SJCRH30 (cell line): ENCODE data around the gene DAZAP1. TPM values are rescaled to one million over a fixed set of nuclear protein-coding genes. Genes with fewer than 3 reads are reported as not detected.
A peak's percentile ranks its signal among the peaks of the same experiment; 100 is the strongest.

Experiments used
- DNase-seq, 2 experiments: peaks; one replicate each; pipeline ENCODE4 v3.0.0-alpha.2; 2015 to 2020
- H3K27ac ChIP-seq: fragments of 250-450 bp; sonication (Bioruptor Pico); 2 replicates; pipeline ENCODE4 v1.5.1; 2020; ENCODE audit warnings: mild to moderate bottlenecking, moderate library complexity
- H3K27me3 ChIP-seq: fragments of 250-450 bp; sonication (Bioruptor Pico); 2 replicates; pipeline ENCODE4 v1.5.1; 2020; ENCODE audit warnings: mild to moderate bottlenecking, moderate library complexity
- H3K36me3 ChIP-seq: fragments of 250-450 bp; sonication (Bioruptor Pico); 2 replicates; pipeline ENCODE4 v1.5.1; 2020; ENCODE audit warnings: mild to moderate bottlenecking, moderate library complexity
- H3K4me1 ChIP-seq: fragments of 250-450 bp; sonication (Bioruptor Pico); 2 replicates; pipeline ENCODE4 v1.5.1; 2020; ENCODE audit warnings: mild to moderate bottlenecking, moderate library complexity
- H3K4me3 ChIP-seq: fragments of 250-450 bp; sonication (Bioruptor Pico); 2 replicates; pipeline ENCODE4 v1.5.1; 2020; ENCODE audit warnings: mild to moderate bottlenecking, moderate library complexity
- H3K9me3 ChIP-seq: fragments of 250-450 bp; sonication (Bioruptor Pico); replicated peaks from 2 replicates; pipeline ENCODE4 v1.5.1; 2020; ENCODE audit warnings: mild to moderate bottlenecking, moderate library complexity
- total RNA-seq: library from RNA; depleted of rRNA; stranded (reverse); fragments of >200 nt; shearing (Covaris generic); gene quantifications from 2 replicates; pipeline ENCODE4 v1.2.3, GENCODE V29; 2014; rRNA removed

The DAZAP1 gene
- 132 and 138 TPM in 2 replicates for total RNA-seq

DNA sequence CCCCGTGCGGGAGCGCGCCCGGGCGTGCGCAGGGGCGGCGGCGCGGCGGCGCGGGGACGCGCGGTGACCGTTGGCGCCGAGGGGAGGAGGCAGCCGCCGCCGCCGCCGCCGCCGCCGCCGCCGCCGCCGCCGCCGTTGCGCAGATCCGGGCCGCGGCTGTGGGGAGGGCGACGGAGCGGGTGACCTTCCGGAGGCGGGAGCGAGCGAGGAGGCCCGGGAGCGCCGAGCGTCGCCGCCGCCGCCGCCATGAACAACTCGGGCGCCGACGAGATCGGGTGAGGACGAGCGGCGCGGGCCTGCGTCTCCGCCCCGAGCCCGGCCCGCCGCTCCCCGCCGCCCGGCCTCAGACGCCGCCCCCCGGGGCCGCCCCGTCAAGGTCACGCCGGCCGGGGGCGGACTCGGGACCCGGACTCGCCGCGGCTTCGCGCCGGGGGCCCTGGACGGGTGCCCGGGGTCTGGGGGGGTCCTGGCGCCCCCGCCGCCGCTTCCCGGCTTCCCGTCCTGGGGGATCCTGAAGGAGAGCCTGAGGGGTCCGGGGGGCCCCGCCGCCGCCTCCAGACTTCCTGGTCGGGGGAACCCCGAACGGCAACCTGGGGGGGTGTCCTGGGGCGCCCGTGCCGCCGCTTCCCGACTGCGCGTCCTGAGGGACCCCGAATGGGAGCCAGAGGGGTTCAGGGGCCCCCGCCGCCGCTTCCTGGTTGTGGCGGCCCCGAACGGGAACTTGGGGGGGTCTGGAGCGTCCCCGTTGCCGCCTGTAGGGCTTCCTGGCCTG is at the start of gene DAZAP1:
DAZAP1 (plus strand) TSS at position 59 of the 772 bp plus-strand sequence; CDS start at position 247, 188 bp downstream.
- no peaks in the 10 kb centered on the region for H3K27me3 ChIP-seq
- H3K27ac ChIP-seq: peak within 1 kb of the TSS; percentile 89
- DNase-seq: no peak
- peaks cover 6% of the 10 kb centered on the region; the same call in 1 of the 2 replicates for H3K4me1 ChIP-seq
- no peaks in the 10 kb centered on the region for H3K9me3 ChIP-seq
- peak within 1 kb of the TSS; percentile 99 for H3K4me3 ChIP-seq
- peaks cover 16% of the 10 kb centered on the region for H3K36me3 ChIP-seq

DNA sequence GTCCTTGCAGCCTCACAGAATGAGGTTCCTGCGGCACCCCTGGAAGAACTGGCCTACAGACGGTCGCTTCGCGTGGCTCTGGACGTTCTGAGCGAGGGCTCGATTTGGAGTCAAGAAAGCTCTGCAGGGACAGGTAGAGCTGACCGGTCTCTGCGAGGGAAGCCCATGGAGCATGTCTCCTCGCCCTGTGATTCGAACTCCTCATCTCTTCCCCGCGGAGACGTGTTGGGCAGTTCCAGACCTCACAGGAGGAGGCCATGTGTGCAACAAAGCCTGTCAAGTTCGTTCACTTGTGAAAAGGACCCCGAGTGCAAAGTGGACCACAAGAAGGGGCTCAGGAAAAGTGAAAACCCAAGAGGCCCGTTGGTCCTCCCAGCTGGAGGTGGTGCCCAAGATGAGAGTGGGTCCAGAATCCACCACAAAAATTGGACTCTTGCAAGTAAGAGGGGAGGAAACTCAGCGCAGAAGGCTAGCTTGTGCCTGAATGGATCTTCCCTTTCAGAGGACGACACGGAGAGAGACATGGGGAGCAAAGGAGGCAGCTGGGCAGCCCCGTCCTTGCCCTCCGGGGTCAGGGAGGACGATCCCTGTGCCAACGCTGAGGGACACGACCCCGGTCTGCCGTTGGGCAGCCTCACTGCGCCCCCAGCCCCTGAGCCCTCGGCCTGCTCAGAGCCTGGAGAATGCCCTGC is 47.1 kb upstream of the DAZAP1 start:
- peaks cover 25% of the 10 kb centered on the region for H3K4me1 ChIP-seq
- H3K4me3 ChIP-seq: peak overlapping the region; percentile 58
- H3K27me3 ChIP-seq: no peaks in the 10 kb centered on the region
- no peaks in the 10 kb centered on the region for H3K9me3 ChIP-seq
- H3K27ac ChIP-seq: peak overlapping the region; percentile 89
- peaks cover 24% of the 10 kb centered on the region for H3K36me3 ChIP-seq
- no peak for DNase-seq

DNA sequence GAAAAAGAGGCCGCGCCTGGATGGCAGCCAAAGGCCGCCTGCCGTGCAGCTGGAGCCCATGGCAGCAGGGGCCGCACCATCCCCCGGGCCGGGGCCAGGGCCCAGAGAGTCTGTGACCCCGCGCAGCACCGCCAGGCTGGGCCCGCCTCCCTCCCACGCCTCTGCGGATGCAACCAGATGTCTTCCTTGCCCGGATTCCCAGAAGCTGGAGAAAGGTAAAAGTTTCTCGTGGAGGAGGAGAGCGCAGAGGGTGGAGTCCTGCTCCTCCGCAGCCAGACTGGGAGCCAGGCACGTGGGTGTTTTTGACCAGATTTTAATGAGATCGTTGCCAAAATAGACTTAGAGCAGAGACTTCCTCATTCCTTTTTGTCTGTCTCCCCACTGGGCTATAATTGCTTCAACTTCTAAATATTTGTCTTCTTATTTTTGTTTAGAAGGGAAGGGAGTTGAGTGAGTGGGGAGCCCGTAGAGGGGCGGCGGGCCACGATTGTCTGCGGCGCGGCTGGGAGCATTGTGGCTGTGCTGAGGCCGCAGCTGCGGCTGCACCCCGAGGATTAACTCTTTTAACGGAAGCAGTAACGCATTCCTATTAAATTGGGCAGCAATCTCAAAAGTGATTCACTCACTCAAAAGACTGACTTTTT is 46.4 kb upstream of the DAZAP1 start:
- Histone ChIP-seq H3K27ac (peak overlapping the region; percentile 89), H3K9me3 (no peaks in the 10 kb centered on the region), H3K27me3 (no peaks in the 10 kb centered on the region), H3K36me3 (peaks cover 31% of the 10 kb centered on the region), H3K4me1 (peaks cover 25% of the 10 kb centered on the region), H3K4me3 (peak overlapping the region; percentile 58)
- peak; percentile 84 to 86 for DNase-seq

DNA sequence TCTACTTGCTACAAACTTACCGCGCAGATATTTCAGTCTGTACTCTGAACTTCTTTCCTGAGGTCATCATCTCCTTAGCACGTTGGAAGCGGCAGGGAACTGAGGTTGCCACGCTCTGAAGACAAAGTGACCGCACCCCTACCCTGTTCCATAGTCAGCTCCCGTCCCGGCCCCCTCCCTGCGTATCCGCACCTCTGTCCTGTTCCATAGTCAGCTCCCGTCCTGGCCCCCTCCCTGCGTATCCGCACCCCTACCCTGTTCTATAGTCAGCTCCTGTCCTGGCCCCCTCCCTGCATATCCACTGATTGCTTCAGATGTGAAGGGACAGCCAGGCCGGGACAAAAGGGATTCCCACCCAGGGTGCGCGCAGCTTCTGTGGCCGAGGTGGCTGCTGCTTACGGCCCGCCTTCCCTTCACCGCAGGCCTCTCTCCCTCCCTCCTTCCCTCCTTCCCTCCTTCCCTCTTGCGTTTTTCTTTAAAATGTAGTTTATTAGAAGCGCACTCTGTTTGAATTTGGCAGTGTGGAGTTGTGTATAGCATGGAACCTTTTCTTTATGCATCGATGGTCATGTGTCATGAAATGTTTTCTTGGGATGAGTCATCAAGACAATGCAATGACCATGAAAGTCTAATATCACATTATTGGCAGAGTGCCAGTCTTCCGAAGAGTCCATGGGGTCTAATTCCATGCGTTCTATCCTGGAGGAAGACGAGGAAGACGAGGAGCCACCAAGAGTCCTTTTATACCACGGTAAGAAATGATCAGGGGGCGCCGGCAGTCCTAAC is 45.6 kb upstream of the DAZAP1 start:
- peaks cover 37% of the 10 kb centered on the region for H3K36me3 ChIP-seq
- no peaks in the 10 kb centered on the region for H3K9me3 ChIP-seq
- H3K27ac ChIP-seq: peak overlapping the region; percentile 89
- H3K4me3 ChIP-seq: peak overlapping the region; percentile 58
- H3K4me1 ChIP-seq: peaks cover 19% of the 10 kb centered on the region
- no peaks in the 10 kb centered on the region for H3K27me3 ChIP-seq
- DNase-seq: peak; percentile 50 to 77

DNA sequence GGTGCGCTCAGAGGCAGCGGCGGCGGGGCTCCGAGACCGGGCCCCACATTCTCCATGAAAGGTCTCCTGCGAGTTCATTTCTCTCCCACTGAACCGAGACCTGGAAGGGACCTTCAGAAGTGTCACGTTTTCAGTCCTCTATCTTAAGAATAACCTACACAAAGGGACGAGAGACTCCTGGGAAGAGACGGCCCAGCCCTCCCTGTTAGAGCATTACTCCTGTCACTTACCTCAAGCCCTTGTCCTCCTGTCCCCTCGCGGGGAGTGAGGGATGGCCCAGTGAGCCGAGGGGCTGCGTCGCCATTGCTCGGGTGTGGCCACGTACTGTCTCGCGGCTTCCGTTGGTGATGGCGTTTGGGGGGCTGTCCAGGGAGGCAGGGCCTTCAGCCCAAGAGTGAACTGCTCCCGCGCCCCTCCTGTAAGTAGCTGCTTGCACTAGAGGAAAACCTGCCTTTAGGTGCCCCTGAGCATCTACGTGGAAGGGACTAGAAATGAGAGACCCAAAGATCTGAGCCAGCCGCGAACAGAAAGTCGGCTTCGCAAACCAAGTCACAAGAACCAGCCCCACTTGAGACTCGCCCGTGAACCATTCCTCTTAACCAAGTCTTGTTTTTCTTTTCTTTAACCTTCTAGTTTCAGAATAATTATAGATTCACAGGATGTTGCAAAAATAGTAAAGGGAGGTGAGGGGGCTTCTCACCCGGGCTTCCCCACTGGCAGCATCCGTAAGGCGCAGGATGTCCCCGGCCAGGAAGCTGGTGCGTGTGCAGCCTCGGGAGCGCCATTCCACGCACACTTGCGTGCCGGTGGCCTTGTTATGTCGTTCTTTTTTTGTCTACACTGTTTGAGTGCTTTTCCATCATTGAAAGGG is 44.8 kb upstream of the DAZAP1 start:
- no peaks in the 10 kb centered on the region for H3K27me3 ChIP-seq
- no peaks in the 10 kb centered on the region for H3K9me3 ChIP-seq
- peaks cover 43% of the 10 kb centered on the region for H3K36me3 ChIP-seq
- H3K4me3 ChIP-seq: no peak overlapping the region
- H3K27ac ChIP-seq: peak overlapping the region; percentile 89
- no peak for DNase-seq
- peaks cover 16% of the 10 kb centered on the region for H3K4me1 ChIP-seq

DNA sequence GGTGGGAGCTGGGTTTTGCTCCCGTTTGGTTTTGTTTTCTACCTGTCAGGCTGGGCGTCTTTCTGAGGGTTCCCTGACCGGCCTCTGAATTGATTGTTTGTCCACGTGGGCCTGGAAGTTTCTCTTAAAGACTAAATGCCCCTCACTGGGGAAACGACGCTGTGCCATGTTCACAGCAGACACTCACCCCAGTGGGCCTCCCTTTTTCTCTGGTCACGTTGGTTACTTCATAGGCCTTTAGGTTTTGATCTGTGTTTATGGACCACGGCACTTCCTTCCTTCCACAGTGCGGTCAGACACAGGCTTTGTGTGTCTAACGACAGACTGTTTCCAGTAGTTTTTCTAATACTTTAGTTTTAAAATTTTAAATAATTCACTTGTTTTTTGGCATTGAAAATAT is 43.8 kb upstream of the DAZAP1 start:
- no peaks in the 10 kb centered on the region for H3K9me3 ChIP-seq
- H3K27ac ChIP-seq: no peak overlapping the region
- H3K4me1 ChIP-seq: peaks cover 16% of the 10 kb centered on the region
- H3K36me3 ChIP-seq: peaks cover 40% of the 10 kb centered on the region
- H3K27me3 ChIP-seq: no peaks in the 10 kb centered on the region
- H3K4me3 ChIP-seq: no peak overlapping the region
- no peak for DNase-seq

DNA sequence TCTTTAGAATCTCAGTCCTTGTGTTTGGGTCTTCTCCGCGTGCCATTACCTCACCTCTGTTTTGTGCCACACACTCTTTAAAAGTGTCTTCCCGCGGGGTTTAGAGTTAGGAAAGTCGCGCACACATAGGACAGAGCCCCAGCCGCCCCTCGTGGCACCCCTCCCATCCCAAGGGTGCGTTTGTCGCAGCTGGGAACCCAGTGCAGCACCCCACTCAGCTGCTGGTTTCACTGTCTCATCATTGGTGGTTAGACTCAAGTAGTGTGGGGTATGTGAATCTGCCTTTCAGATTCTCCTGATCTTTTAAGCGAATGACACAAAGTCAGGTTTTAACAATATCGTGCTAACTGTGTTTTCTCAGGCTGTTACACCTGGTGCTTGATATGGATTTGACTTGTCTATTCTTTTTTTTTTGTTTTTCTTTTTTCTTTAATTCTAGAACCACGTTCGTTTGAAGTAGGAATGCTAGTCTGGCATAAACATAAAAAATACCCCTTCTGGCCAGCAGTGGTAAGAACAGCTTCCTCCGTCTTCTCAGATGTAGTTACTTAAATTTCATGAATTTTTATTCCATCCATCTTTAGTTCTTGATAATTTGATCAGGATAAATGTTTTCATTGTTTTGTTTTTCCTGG is 43.2 kb upstream of the DAZAP1 start:
- H3K36me3 ChIP-seq: peaks cover 43% of the 10 kb centered on the region
- no peak overlapping the region for H3K27ac ChIP-seq

DNA sequence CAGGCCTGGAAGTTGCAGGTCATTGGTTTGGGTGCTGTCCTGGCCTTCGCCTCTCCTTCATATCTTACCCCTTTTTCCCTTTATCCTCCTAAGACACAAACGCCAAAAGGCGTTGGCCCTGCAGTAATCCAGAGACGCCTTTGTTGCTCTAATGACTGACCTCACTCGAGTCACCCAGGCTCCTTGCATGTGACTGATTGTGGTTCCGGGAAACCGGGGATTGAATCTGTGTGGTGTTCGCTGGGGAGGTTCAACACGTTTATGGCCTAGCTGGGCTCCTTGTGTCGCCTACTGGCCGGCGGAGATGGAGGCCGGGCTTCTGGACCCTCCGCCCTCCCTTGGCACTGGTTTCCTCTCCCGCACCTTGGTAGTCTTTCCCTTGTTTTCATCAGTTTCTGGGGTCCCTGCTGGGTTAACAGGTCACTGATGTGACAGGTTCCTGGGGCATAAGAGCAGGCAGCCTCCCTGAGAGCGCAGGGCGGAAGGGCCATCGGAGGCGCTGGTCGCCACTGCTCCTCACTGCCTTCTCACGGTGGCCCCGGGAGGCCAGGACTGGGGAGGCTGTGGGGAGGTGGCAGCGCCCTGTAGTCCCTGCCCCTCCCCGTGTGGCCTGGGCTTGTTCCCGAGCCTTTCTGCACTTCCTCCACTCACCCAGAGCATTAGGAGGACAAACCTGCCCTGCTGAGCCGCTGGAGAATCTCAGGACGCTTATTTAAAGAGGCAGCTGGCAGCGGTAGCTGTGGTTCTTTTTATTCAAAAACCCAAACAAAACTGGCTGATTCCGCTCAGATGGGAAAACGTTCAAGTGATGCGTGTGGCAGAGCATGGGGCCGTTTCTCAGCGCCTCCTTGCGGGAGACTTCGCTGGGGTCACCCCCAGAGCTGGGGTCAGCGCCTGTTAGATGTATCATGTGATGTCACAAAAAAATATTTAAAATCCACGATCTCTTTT is 41.8 kb upstream of the DAZAP1 start:
- Histone ChIP-seq H3K4me3 (no peak overlapping the region), H3K27ac (no peak overlapping the region), H3K9me3 (no peaks in the 10 kb centered on the region), H3K36me3 (peaks cover 51% of the 10 kb centered on the region), H3K27me3 (no peaks in the 10 kb centered on the region), H3K4me1 (peaks cover 9% of the 10 kb centered on the region)
- DNase-seq: no peak

More for the DNA sequence above, 43.2 kb upstream of the DAZAP1 start:
- no peaks in the 10 kb centered on the region for H3K9me3 ChIP-seq
- H3K27me3 ChIP-seq: no peaks in the 10 kb centered on the region
- H3K4me1 ChIP-seq: peaks cover 16% of the 10 kb centered on the region
- no peak for DNase-seq
- H3K4me3 ChIP-seq: no peak overlapping the region

DNA sequence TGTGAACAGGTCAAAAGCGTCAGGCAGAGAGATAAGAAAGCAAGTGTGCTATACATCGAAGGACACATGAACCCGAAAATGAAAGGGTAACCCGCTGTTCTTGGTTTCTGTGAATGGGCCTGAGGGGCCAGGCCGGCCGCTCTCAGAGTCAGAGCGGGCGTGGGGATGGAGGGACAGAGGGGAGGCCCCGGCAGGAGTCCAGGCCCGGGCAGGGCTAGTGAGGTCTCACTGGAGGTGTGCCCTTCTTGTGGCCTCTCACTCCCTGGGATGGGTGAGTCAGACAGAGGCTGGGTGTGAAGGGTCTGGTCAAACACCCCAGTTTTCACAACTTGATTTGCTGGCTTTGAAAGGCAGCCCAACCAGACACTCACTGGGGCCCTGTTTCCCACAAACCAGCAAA is 41.1 kb upstream of the DAZAP1 start:
- H3K9me3 ChIP-seq: no peaks in the 10 kb centered on the region
- no peak overlapping the region for H3K4me3 ChIP-seq
- DNase-seq: no peak
- H3K27me3 ChIP-seq: no peaks in the 10 kb centered on the region
- no peak overlapping the region for H3K27ac ChIP-seq
- peaks cover 52% of the 10 kb centered on the region for H3K36me3 ChIP-seq
- peaks cover 6% of the 10 kb centered on the region for H3K4me1 ChIP-seq

DNA sequence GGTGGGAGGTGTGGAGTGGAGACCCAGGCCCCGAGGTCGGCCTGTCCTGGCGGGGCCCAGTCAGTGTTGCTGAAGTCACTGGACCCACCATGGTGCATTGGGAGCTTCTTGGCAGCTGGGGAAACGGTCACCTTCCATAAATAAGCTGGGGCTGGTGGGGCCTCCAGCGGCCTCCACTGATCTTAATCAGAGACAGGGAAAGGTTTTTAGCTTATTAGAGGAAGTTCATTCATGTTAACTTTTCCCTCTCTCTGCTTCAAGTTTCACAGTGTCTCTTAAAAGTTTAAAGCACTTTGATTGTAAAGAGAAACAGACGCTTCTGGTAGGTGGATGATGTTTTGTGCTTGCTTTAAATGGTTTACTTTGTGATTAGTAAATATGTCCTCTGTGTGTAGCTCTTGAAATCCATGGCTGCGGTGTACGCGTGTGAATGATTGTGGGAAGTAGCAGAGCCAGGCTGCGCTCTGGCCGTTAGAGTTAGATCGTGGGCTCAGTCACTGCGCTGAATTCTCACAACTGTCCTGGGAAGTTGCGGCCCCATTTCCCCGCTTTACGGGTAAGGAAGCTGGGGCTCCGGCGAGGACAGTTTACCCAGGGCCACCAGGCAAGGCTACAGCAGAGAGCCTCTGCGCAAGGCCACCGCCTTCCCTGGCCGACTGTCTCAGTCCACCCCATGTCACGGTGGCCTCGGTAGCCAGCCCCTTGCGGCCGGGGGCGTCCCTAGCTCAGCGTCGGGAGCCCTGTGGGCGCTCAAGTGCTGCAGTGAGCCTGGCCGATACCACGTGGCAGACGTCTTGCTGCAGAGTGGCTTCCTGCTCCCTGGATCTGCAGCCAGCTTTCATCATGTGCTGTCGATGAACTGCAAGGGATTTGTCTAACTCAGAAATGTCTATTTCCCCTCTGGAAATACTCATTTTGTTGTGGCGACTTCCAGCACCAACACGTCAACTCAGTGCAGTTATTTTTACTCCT is 40.2 kb upstream of the DAZAP1 start:
- peaks cover 4% of the 10 kb centered on the region for H3K4me1 ChIP-seq
- no peak for DNase-seq
- no peaks in the 10 kb centered on the region for H3K27me3 ChIP-seq
- H3K9me3 ChIP-seq: no peaks in the 10 kb centered on the region
- H3K27ac ChIP-seq: no peak overlapping the region
- H3K4me3 ChIP-seq: no peak overlapping the region
- H3K36me3 ChIP-seq: peaks cover 56% of the 10 kb centered on the region

DNA sequence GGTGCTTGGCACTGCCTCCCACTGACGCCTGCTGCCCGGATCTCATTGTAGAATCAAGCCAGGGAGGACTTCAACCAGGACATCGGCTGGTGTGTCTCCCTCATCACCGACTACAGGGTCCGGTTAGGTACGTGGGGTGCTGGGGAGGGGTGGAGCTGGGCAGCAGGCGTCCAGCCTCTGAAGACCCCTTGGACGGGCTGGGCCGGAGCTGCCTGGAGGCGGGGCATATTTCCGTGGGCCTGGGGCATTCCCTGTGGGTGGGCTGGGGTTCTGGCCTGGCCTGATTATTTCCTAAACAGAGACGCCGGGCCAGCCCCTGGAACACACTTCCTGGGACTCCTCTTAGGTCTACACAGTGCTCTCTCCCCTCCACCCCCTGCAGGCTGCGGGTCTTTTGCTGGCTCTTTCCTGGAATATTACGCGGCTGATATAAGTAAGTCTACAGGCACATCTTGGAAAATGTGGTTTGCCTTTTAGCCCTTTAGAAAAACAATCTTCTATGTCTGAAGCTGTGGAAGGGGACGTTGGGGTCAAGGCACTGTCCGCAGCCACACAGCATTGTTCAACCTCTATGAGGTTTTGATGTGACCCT is 38.1 kb upstream of the DAZAP1 start:
- Histone ChIP-seq H3K36me3 (peaks cover 52% of the 10 kb centered on the region), H3K27me3 (no peaks in the 10 kb centered on the region), H3K9me3 (no peaks in the 10 kb centered on the region), H3K27ac (no peak overlapping the region), H3K4me3 (no peak overlapping the region), H3K4me1 (peaks cover 5% of the 10 kb centered on the region; the same call in 1 of the 2 replicates)
- DNase-seq: no peak
